H1 (cell line): ENCODE results near the gene BIN2.

Experiments used
- CTCF ChIP-seq, 3 experiments: IDR thresholded peaks; 1 replicate in 2 of 3; 2 replicates in 1 of 3; pipeline versions ENCODE4 v1.5.1 to v1.6.1; 2011; ENCODE audit warnings: low read length in 3 of 3, mild to moderate bottlenecking in 3 of 3, inconsistent platforms in 2 of 3, low read depth in 1 of 3, moderate library complexity in 1 of 3; ENCODE audit not compliant: insufficient read depth in 1 of 3; ENCODE audit errors: control extremely low read depth in 1 of 3
- EP300 ChIP-seq, 2 experiments: IDR thresholded peaks; 1 replicate in 1 of 2; 2 replicates in 1 of 2; pipeline ENCODE4 v1.6.1; 2011 to 2012; ENCODE audit warnings: low read depth in 2 of 2, low read length in 2 of 2, mild to moderate bottlenecking in 2 of 2, borderline replicate concordance in 1 of 2, inconsistent platforms in 1 of 2, moderate library complexity in 1 of 2
- MAFK ChIP-seq: IDR thresholded peaks from 2 replicates; pipeline ENCODE4 v1.6.1; 2012; ENCODE audit warnings: low read depth, mild to moderate bottlenecking, improper control_type of control experiment, low read length
- POLR2A ChIP-seq, 2 experiments: IDR thresholded peaks; 1 replicate in 1 of 2; 2 replicates in 1 of 2; pipeline ENCODE4 v1.6.1; 2011; ENCODE audit warnings: low read depth in 2 of 2, low read length in 2 of 2, mild to moderate bottlenecking in 2 of 2; ENCODE audit errors: control extremely low read depth in 1 of 2

GRCh38 chr12:51349026-51349425, 25.1 kb upstream of the BIN2 start:
- TF ChIP-seq POLR2A (IDR thresholded peaks at IDR 0.05; ENCODE audit: control extremely low read depth in 1 of 2, low read depth in 2 of 2, low read length in 2 of 2) (no peak), MAFK (no peak), CTCF (IDR thresholded peaks at IDR 0.05; ENCODE audit: control extremely low read depth in 1 of 3, insufficient read depth in 1 of 3, low read depth in 1 of 3, low read length in 3 of 3) (no peak), EP300 (IDR thresholded peaks at IDR 0.05; ENCODE audit: borderline replicate concordance in 1 of 2, low read depth in 2 of 2, low read length in 2 of 2) (no peak)
